ENCODE data around the gene PRSS35.

DNA sequence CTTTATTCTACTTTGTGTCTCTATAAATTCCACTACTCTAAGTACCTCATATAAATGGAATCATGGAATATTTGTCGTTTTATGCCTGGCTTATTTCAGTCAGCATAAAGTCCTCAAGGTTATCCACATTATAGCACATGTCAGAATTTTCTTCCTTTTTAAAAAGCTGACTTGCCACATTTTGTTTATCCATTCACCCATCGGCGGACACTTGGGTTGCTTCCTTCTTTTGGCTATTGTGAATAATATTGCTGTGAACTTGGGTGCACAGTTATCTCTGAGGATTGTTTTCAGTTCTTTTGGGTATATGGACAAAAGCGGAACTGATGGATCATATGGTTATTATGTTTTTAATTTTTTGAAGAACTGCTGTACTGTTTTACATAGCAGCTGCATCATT, 42.3 kb upstream of the PRSS35 start:
- TF ChIP-seq, protein P1, sequence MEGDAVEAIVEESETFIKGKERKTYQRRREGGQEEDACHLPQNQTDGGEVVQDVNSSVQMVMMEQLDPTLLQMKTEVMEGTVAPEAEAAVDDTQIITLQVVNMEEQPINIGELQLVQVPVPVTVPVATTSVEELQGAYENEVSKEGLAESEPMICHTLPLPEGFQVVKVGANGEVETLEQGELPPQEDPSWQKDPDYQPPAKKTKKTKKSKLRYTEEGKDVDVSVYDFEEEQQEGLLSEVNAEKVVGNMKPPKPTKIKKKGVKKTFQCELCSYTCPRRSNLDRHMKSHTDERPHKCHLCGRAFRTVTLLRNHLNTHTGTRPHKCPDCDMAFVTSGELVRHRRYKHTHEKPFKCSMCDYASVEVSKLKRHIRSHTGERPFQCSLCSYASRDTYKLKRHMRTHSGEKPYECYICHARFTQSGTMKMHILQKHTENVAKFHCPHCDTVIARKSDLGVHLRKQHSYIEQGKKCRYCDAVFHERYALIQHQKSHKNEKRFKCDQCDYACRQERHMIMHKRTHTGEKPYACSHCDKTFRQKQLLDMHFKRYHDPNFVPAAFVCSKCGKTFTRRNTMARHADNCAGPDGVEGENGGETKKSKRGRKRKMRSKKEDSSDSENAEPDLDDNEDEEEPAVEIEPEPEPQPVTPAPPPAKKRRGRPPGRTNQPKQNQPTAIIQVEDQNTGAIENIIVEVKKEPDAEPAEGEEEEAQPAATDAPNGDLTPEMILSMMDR (conservative IDR thresholded peaks at IDR 0.05) = no peak
- TF ChIP-seq ZFX (IDR thresholded peaks at IDR 0.05) = no peak

Data from C4-2B (cell line).